BLaER1 (cell line): Measurements from ENCODE around the gene DLG2.

Source experiments
- H3K27ac ChIP-seq: shearing (Covaris generic); formaldehyde crosslinking; 2 replicates; pipeline ENCODE4 v1.8.1; 2022
- H3K27me3 ChIP-seq: shearing (Covaris generic); formaldehyde crosslinking; 2 replicates; pipeline ENCODE4 v1.8.1; 2022
- H3K36me3 ChIP-seq: shearing (Covaris generic); formaldehyde crosslinking; 2 replicates; pipeline ENCODE4 v1.8.1; 2022
- H3K4me1 ChIP-seq: shearing (Covaris generic); formaldehyde crosslinking; 2 replicates; pipeline ENCODE4 v1.8.1; 2022
- H3K4me2 ChIP-seq: shearing (Covaris generic); formaldehyde crosslinking; 2 replicates; pipeline ENCODE4 v1.8.1; 2022
- H3K4me3 ChIP-seq: shearing (Covaris generic); formaldehyde crosslinking; 2 replicates; pipeline ENCODE4 v1.8.1; 2022
- H3K9ac ChIP-seq: shearing (Covaris generic); formaldehyde crosslinking; 2 replicates; pipeline ENCODE4 v1.8.1; 2022
- H3K9me3 ChIP-seq: shearing (Covaris generic); formaldehyde crosslinking; 2 replicates; pipeline ENCODE4 v1.8.1; 2022
- H4K20me1 ChIP-seq: shearing (Covaris generic); formaldehyde crosslinking; 2 replicates; pipeline ENCODE4 v1.8.1; 2022
- Cebpa-rat ChIP-seq: shearing (Covaris generic); IDR thresholded peaks from 2 replicates; pipeline ENCODE4 v1.8.1; 2022

DLG2 gene

GRCh38 chr11:83410605-83411565 lies 2216.3 kb downstream of the DLG2 start:
- no peaks in the 10 kb centered on the region for H3K27me3 ChIP-seq
- H3K4me1 ChIP-seq, result no peaks in the 10 kb centered on the region
- no peak overlapping the region for H3K27ac ChIP-seq
- H3K9ac ChIP-seq, result no peak overlapping the region
- H3K4me3 ChIP-seq, result no peak overlapping the region
- no peak overlapping the region for H3K4me2 ChIP-seq
- H4K20me1 ChIP-seq, result no peaks in the 10 kb centered on the region
- H3K9me3 ChIP-seq, result no peaks in the 10 kb centered on the region
- TF ChIP-seq Cebpa-rat, result no peak
- no peaks in the 10 kb centered on the region for H3K36me3 ChIP-seq

GRCh38 chr11:83409891-83410290 lies 2217.3 kb downstream of the DLG2 start:
- no peak overlapping the region for H3K27ac ChIP-seq
- no peak overlapping the region for H3K4me3 ChIP-seq
- H3K36me3 ChIP-seq, result no peaks in the 10 kb centered on the region
- no peak for TF ChIP-seq Cebpa-rat
- no peaks in the 10 kb centered on the region for H4K20me1 ChIP-seq
- H3K4me2 ChIP-seq, result no peak overlapping the region
- H3K27me3 ChIP-seq, result no peaks in the 10 kb centered on the region
- no peak overlapping the region for H3K9ac ChIP-seq
- H3K9me3 ChIP-seq, result no peaks in the 10 kb centered on the region
- no peaks in the 10 kb centered on the region for H3K4me1 ChIP-seq

GRCh38 chr11:83409476-83409875 lies 2217.7 kb downstream of the DLG2 start:
- Histone ChIP-seq H3K27me3 (no peaks in the 10 kb centered on the region), H3K9me3 (no peaks in the 10 kb centered on the region), H3K4me3 (no peak overlapping the region), H3K9ac (no peak overlapping the region), H3K36me3 (no peaks in the 10 kb centered on the region), H3K4me1 (no peaks in the 10 kb centered on the region), H3K4me2 (no peak overlapping the region), H4K20me1 (no peaks in the 10 kb centered on the region), H3K27ac (no peak overlapping the region)
- TF ChIP-seq Cebpa-rat, result no peak

GRCh38 chr11:83408946-83409345 lies 2218.2 kb downstream of the DLG2 start:
- Histone ChIP-seq H3K27ac (no peak overlapping the region), H3K9me3 (no peaks in the 10 kb centered on the region), H3K4me1 (no peaks in the 10 kb centered on the region), H3K27me3 (no peaks in the 10 kb centered on the region), H4K20me1 (no peaks in the 10 kb centered on the region), H3K36me3 (no peaks in the 10 kb centered on the region), H3K4me2 (no peak overlapping the region), H3K9ac (no peak overlapping the region), H3K4me3 (no peak overlapping the region)
- no peak for TF ChIP-seq Cebpa-rat
